Measurements from ENCODE around the gene BAIAP2. TPM values are rescaled to one million over a fixed set of nuclear protein-coding genes. Genes with fewer than 3 reads are reported as not detected.

BAIAP2 gene
- total RNA-seq, 2 experiments from 2014 or later: 7.4 to 7.5 TPM

- H3K9me3 Mint-ChIP-seq: no peaks in the 10 kb centered on the region
- no peak overlapping the region for H3K27ac Mint-ChIP-seq
- H3K4me1 Mint-ChIP-seq: no peaks in the 10 kb centered on the region
- POLR2A ChIA-PET: no interaction called here
- no peaks in the 10 kb centered on the region for H3K27me3 Mint-ChIP-seq
- ATAC-seq (ENCODE audit: low read depth) (no peak), DNase-seq (no peak)
- H3K36me3 Mint-ChIP-seq: no peaks in the 10 kb centered on the region
- no peak overlapping the region for H3K4me3 Mint-ChIP-seq
Measured at GRCh38 chr17:81112450-81112849, 77.5 kb downstream of the BAIAP2 start.

GRCh38 chr17:81113158-81113724, 78.3 kb downstream of the BAIAP2 start:
- Mint-ChIP-seq H3K4me3 (no peak overlapping the region), H3K36me3 (no peaks in the 10 kb centered on the region), H3K9me3 (no peaks in the 10 kb centered on the region), H3K4me1 (no peaks in the 10 kb centered on the region), H3K27ac (no peak overlapping the region), H3K27me3 (no peaks in the 10 kb centered on the region)
- no peak for ATAC-seq (ENCODE audit: low read depth)
- no peak for DNase-seq
- POLR2A ChIA-PET: no interaction called here

- H3K27me3 Mint-ChIP-seq: no peaks in the 10 kb centered on the region
- H3K36me3 Mint-ChIP-seq: no peaks in the 10 kb centered on the region
- no peak overlapping the region for H3K27ac Mint-ChIP-seq
- no peak for DNase-seq
- H3K9me3 Mint-ChIP-seq: no peaks in the 10 kb centered on the region
- no peaks in the 10 kb centered on the region for H3K4me1 Mint-ChIP-seq
- no peak for ATAC-seq (ENCODE audit: low read depth)
- POLR2A ChIA-PET: interaction anchor here (0.6 to 0.7 kb wide), 2 partner anchors 646 to 659 kb away, joined by 3 to 5 read pairs; no protein-coding TSS in a partner anchor
- no peak overlapping the region for H3K4me3 Mint-ChIP-seq
Measured at GRCh38 chr17:81114351-81115093, 79.6 kb downstream of the BAIAP2 start.

GRCh38 chr17:81115219-81115618, 80.3 kb downstream of the BAIAP2 start:
- Mint-ChIP-seq H3K27me3 (no peaks in the 10 kb centered on the region), H3K27ac (no peak overlapping the region), H3K9me3 (no peaks in the 10 kb centered on the region), H3K36me3 (no peaks in the 10 kb centered on the region), H3K4me3 (no peak overlapping the region), H3K4me1 (no peaks in the 10 kb centered on the region)
- DNase-seq (no peak), ATAC-seq (ENCODE audit: low read depth) (no peak)
- POLR2A ChIA-PET: interaction anchor here (0.6 kb wide), 1 partner anchor 660 kb away, joined by 3 read pairs; no protein-coding TSS in a partner anchor

GRCh38 chr17:81115749-81116464, 81.0 kb downstream of the BAIAP2 start:
- H3K4me1 Mint-ChIP-seq: no peaks in the 10 kb centered on the region
- no peaks in the 10 kb centered on the region for H3K27me3 Mint-ChIP-seq
- H3K36me3 Mint-ChIP-seq: no peaks in the 10 kb centered on the region
- DNase-seq (no peak), ATAC-seq (ENCODE audit: low read depth) (no peak)
- H3K4me3 Mint-ChIP-seq: no peak overlapping the region
- no peak overlapping the region for H3K27ac Mint-ChIP-seq
- no peaks in the 10 kb centered on the region for H3K9me3 Mint-ChIP-seq
- POLR2A ChIA-PET: interaction anchor here (1.0 kb wide), 1 partner anchor 119 kb away, joined by 3 read pairs; no protein-coding TSS in a partner anchor

- Mint-ChIP-seq H3K27me3 (no peaks in the 10 kb centered on the region), H3K9me3 (no peaks in the 10 kb centered on the region), H3K4me1 (no peaks in the 10 kb centered on the region), H3K4me3 (no peak overlapping the region), H3K36me3 (no peaks in the 10 kb centered on the region), H3K27ac (no peak overlapping the region)
- POLR2A ChIA-PET: interaction anchor here (1.0 kb wide), 1 partner anchor 118 kb away, joined by 3 read pairs; no protein-coding TSS in a partner anchor
- DNase-seq: no peak
- no peak for ATAC-seq (ENCODE audit: low read depth)
Measured at GRCh38 chr17:81116704-81117103, 81.8 kb downstream of the BAIAP2 start.

- H3K27me3 Mint-ChIP-seq: no peaks in the 10 kb centered on the region
- no peak for ATAC-seq (ENCODE audit: low read depth)
- no peak overlapping the region for H3K27ac Mint-ChIP-seq
- H3K36me3 Mint-ChIP-seq: no peaks in the 10 kb centered on the region
- H3K4me1 Mint-ChIP-seq: no peaks in the 10 kb centered on the region
- DNase-seq: no peak
- no peak overlapping the region for H3K4me3 Mint-ChIP-seq
- POLR2A ChIA-PET: no interaction called here
- no peaks in the 10 kb centered on the region for H3K9me3 Mint-ChIP-seq
Measured at GRCh38 chr17:81117672-81118198, 82.8 kb downstream of the BAIAP2 start.

GRCh38 chr17:81118308-81119221, 83.6 kb downstream of the BAIAP2 start:
- H3K4me3 Mint-ChIP-seq: no peak overlapping the region
- DNase-seq (no peak), ATAC-seq (ENCODE audit: low read depth) (no peak)
- H3K27me3 Mint-ChIP-seq: no peaks in the 10 kb centered on the region
- no peaks in the 10 kb centered on the region for H3K4me1 Mint-ChIP-seq
- H3K36me3 Mint-ChIP-seq: no peaks in the 10 kb centered on the region
- H3K9me3 Mint-ChIP-seq: no peaks in the 10 kb centered on the region
- POLR2A ChIA-PET: no interaction called here
- peak overlapping the region; percentile 34 for H3K27ac Mint-ChIP-seq

- ATAC-seq (ENCODE audit: low read depth) (peak; percentile 35), DNase-seq (peak; percentile 88)
- no peaks in the 10 kb centered on the region for H3K4me1 Mint-ChIP-seq
- H3K4me3 Mint-ChIP-seq: no peak overlapping the region
- POLR2A ChIA-PET: interaction anchor here (0.5 kb wide), 1 partner anchor 120 kb away, joined by 3 read pairs; the partner anchor contains the start of genes NDUFAF8 and TEPSIN
- no peaks in the 10 kb centered on the region for H3K9me3 Mint-ChIP-seq
- H3K36me3 Mint-ChIP-seq: no peaks in the 10 kb centered on the region
- H3K27me3 Mint-ChIP-seq: no peaks in the 10 kb centered on the region
- peak overlapping the region; percentile 58 for H3K27ac Mint-ChIP-seq
Measured at GRCh38 chr17:81119223-81120148, 84.5 kb downstream of the BAIAP2 start.

GRCh38 chr17:81120149-81120484, 85.2 kb downstream of the BAIAP2 start:
- Mint-ChIP-seq H3K27me3 (no peaks in the 10 kb centered on the region), H3K4me1 (no peaks in the 10 kb centered on the region), H3K4me3 (no peak overlapping the region), H3K9me3 (no peaks in the 10 kb centered on the region), H3K36me3 (no peaks in the 10 kb centered on the region), H3K27ac (no peak overlapping the region)
- ATAC-seq (ENCODE audit: low read depth) (no peak), DNase-seq (no peak)
- POLR2A ChIA-PET: no interaction called here

- no peaks in the 10 kb centered on the region for H3K4me1 Mint-ChIP-seq
- POLR2A ChIA-PET: no interaction called here
- H3K27me3 Mint-ChIP-seq: no peaks in the 10 kb centered on the region
- DNase-seq (no peak), ATAC-seq (ENCODE audit: low read depth) (no peak)
- H3K27ac Mint-ChIP-seq: no peak overlapping the region
- no peaks in the 10 kb centered on the region for H3K36me3 Mint-ChIP-seq
- no peak overlapping the region for H3K4me3 Mint-ChIP-seq
- no peaks in the 10 kb centered on the region for H3K9me3 Mint-ChIP-seq
Measured at GRCh38 chr17:81120695-81121621, 86.0 kb downstream of the BAIAP2 start.
